ENCODE measurements around the gene F8. TPM values are rescaled to one million over a fixed set of nuclear protein-coding genes. Genes with fewer than 3 reads are reported as not detected.
A peak's percentile ranks its signal among the peaks of the same experiment; 100 is the strongest.
"Not testable (repeated sequence)": the region's sequence is repeated elsewhere in the genome, so short reads cannot be mapped to it uniquely, and the experiment has no call there.

The F8 gene
- total RNA-seq, 6 donors from 2014 or later = 4.3 to 47.1 (median 21.7) TPM

DNA sequence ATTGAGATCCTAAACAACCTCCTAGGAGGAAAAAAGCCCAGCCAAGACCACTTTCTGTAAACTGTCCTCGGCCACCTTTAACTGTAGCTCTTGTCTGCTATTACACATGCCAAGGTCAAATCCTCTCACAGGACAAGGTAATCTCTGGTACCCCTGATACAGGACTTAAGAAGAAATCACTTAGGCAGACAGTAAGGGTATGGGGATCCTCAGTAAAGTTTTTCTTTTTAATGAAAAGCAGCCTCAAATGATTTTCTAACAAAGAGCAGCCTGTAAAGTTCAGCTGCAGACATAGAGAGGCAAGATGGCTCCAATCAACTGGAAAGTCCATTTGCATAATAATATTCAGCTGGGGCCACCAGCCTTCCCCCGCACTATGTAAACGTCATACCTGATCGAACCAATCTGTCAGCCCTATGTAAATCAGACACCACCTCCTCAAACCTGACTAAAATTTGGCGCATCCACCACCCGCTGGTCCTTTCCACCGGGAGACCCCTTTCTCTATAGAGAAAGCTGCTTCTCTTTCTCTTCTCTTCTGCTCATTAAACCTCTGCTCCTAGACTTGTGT is 202.7 kb downstream of the F8 start:
- H3K27me3 ChIP-seq = no peaks in the 10 kb centered on the region
- H3K27ac ChIP-seq = no peak overlapping the region
- ATAC-seq (ENCODE audit: low FRiP score in 2 of 2) (no peak), DNase-seq (no peak)
- no peaks in the 10 kb centered on the region for H3K36me3 ChIP-seq
- 74 to 92% methylated on average over 7 of the region's 7 CpGs for WGBS, 2 donors
- H3K4me1 ChIP-seq = no peaks in the 10 kb centered on the region
- TF ChIP-seq POLR2A (IDR thresholded peaks at IDR 0.05) (no peak), EP300 (IDR thresholded peaks at IDR 0.05) (no peak), POLR2AphosphoS5 (IDR thresholded peaks at IDR 0.05) (no peak), CTCF (IDR thresholded peaks at IDR 0.05) (no peak)
- no peak overlapping the region for H3K4me3 ChIP-seq
- H3K9me3 ChIP-seq = no peaks in the 10 kb centered on the region

- Histone ChIP-seq H3K36me3 (no peaks in the 10 kb centered on the region), H3K4me1 (no peaks in the 10 kb centered on the region), H3K4me3 (no peak overlapping the region), H3K27me3 (no peaks in the 10 kb centered on the region), H3K27ac (no peak overlapping the region), H3K9me3 (no peaks in the 10 kb centered on the region)
- WGBS, 2 donors = 74% methylated on average over 10 to 11 of the region's 11 CpGs
- TF ChIP-seq CTCF (IDR thresholded peaks at IDR 0.05) = no peak
- TF ChIP-seq POLR2A (IDR thresholded peaks at IDR 0.05) = no peak
- TF ChIP-seq EP300 (IDR thresholded peaks at IDR 0.05) = no peak
- no peak for TF ChIP-seq POLR2AphosphoS5 (IDR thresholded peaks at IDR 0.05)
- no peak for DNase-seq
- no peak for ATAC-seq (ENCODE audit: low FRiP score in 2 of 2)
These were observed 203.4 kb downstream of the F8 start for GRCh38 chrX:154818916-154819770.

- not testable (repeated sequence) for H3K4me3 ChIP-seq; H3K9me3 ChIP-seq; H3K4me1 ChIP-seq; ATAC-seq (ENCODE audit: low FRiP score in 2 of 2); H3K27me3 ChIP-seq; H3K27ac ChIP-seq; H3K36me3 ChIP-seq
- 95 to 98% methylated on average over 12 to 19 of the region's 19 CpGs for WGBS, 2 donors
- peak in 1 of 2 donors; percentile 25 for DNase-seq
These were observed 205.4 kb downstream of the F8 start for GRCh38 chrX:154817048-154817618.

DNA sequence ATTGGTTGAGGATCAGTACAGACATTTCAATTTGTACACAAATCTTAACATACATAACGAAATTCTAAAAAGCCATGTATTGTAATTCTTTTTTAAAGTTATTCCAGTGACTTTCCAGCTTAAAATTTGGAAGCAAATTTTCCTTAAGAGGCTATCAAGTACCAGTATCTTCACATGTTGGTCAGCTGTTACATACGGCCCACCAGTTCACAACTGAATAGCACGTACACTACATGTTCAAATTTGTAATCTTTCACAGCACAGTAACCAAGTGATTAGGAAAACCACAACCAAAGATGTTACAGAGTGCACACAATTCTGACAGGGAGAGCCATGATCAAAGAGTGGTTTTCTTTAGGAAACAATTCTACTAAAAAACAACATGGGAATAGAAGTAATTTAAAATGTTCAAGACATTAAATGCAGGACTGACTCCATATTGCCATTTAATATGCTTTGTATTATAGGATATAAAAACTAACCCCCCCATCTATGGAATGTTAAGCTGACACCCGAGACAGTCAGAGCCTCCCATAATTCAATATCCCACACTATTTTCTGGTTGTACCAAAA is 206.1 kb downstream of the F8 start:
- H3K36me3 ChIP-seq; ATAC-seq (ENCODE audit: low FRiP score in 2 of 2); H3K27ac ChIP-seq; H3K4me3 ChIP-seq; H3K9me3 ChIP-seq; H3K27me3 ChIP-seq; H3K4me1 ChIP-seq; DNase-seq: not testable (repeated sequence)
- 69 to 90% methylated on average over 4 of the region's 4 CpGs for WGBS, 2 donors

DNA sequence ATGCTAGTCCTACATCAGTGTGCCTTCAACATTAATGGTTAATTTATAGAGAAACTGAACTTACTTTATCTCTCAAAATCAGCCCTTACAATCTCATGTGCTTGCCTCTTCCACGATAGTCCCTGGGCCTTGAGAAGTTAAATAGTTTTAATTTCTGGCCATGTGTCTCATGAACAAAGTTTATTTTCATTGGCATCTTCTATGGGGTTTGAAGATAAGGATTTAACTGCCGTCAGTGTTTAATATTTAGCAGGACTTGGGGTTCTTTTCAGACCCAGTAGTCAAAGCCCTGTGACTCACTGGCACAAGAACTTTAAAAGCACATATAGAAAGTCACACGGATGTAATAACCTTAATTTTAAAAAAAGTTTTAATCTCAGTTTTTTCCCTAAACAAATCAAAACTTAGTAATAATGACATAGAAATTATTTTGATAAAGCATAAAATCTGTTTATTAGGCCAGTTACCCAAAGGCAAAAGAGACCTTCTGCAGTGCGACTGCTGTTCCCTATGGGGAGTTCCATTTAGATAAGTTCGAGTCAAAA is 207.2 kb downstream of the F8 start:
- no peaks in the 10 kb centered on the region for H3K9me3 ChIP-seq
- no peaks in the 10 kb centered on the region for H3K27me3 ChIP-seq
- H3K36me3 ChIP-seq = no peaks in the 10 kb centered on the region
- TF ChIP-seq CTCF (IDR thresholded peaks at IDR 0.05) = no peak
- TF ChIP-seq POLR2A (IDR thresholded peaks at IDR 0.05) = no peak
- no peak for TF ChIP-seq EP300 (IDR thresholded peaks at IDR 0.05)
- TF ChIP-seq POLR2AphosphoS5 (IDR thresholded peaks at IDR 0.05) = no peak
- DNase-seq = no peak
- no peaks in the 10 kb centered on the region for H3K4me1 ChIP-seq
- 78 to 85% methylated on average over 5 of the region's 5 CpGs for WGBS, 2 donors
- no peak overlapping the region for H3K27ac ChIP-seq
- H3K4me3 ChIP-seq = no peak overlapping the region
- ATAC-seq (ENCODE audit: low FRiP score in 2 of 2) = no peak
